ENCODE measurements around the gene PTPRE.

DNA sequence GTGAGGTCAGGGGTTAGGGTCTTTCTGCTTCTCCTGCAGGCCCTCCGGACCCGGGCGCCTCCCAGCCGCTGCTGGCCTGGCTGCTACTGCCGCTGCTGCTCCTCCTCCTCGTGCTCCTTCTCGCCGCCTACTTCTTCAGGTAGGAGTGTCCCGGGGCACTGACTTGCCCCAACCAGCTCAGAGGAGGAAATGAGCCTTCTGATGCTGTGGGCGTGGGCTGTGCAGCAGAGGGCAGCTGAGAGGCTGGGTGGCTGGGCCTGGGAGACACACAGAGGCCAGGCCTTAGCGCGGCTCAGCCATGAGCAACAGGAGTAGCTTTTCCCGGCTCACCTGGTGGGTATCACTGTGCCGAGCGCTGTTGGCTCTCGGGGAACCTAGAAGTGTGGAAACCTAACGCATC is 140.4 kb downstream of the PTPRE start:
- TF ChIP-seq ZC3H10 (CRISPR knock-in tag; IDR thresholded peaks at IDR 0.05): no peak
- no peak for TF ChIP-seq ISL1 (CRISPR knock-in tag; IDR thresholded peaks at IDR 0.05)
- TF ChIP-seq RARB (CRISPR knock-in tag; IDR thresholded peaks at IDR 0.05): no peak
- TF ChIP-seq, protein P1, sequence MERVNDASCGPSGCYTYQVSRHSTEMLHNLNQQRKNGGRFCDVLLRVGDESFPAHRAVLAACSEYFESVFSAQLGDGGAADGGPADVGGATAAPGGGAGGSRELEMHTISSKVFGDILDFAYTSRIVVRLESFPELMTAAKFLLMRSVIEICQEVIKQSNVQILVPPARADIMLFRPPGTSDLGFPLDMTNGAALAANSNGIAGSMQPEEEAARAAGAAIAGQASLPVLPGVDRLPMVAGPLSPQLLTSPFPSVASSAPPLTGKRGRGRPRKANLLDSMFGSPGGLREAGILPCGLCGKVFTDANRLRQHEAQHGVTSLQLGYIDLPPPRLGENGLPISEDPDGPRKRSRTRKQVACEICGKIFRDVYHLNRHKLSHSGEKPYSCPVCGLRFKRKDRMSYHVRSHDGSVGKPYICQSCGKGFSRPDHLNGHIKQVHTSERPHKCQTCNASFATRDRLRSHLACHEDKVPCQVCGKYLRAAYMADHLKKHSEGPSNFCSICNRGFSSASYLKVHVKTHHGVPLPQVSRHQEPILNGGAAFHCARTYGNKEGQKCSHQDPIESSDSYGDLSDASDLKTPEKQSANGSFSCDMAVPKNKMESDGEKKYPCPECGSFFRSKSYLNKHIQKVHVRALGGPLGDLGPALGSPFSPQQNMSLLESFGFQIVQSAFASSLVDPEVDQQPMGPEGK (CRISPR knock-in tag; IDR thresholded peaks at IDR 0.05; ENCODE audit: borderline replicate concordance): no peak
- TF ChIP-seq ZFP3 (CRISPR knock-in tag; IDR thresholded peaks at IDR 0.05): no peak
- no peak for TF ChIP-seq ESRRG (CRISPR knock-in tag; IDR thresholded peaks at IDR 0.05)
- TF ChIP-seq ZFP30 (CRISPR knock-in tag; IDR thresholded peaks at IDR 0.05): no peak
- no peak for TF ChIP-seq OSR1 (CRISPR knock-in tag; IDR thresholded peaks at IDR 0.05)
- TF ChIP-seq ARNTL (CRISPR knock-in tag; IDR thresholded peaks at IDR 0.05; ENCODE audit: borderline replicate concordance, low read depth): no peak
- TF ChIP-seq TCF4 (CRISPR knock-in tag; IDR thresholded peaks at IDR 0.05; ENCODE audit: borderline replicate concordance): no peak

All from SK-N-SH treated with all-trans-retinoic acid at 6 μM for 48 hours (cell line).